Right lobe of liver (tissue), 6 donors: Measurements from ENCODE around the gene UBE4A. TPM values are rescaled to one million over a fixed set of nuclear protein-coding genes. Genes with fewer than 3 reads are reported as not detected.
"Not testable (repeated sequence)": the region's sequence is repeated elsewhere in the genome, so short reads cannot be mapped to it uniquely, and the experiment has no call there.

ENCODE experiments used
- ATAC-seq, 4 donors: fragments of 200-7000 bp; cut with Tn5 transposase; one replicate each; pipeline ENCODE4 v1.9.1; 2020; ENCODE audit warnings: mild to moderate bottlenecking in 4 of 4, moderate library complexity in 4 of 4
- DNase-seq, 3 donors: peaks; one replicate each; pipeline ENCODE4 v3.0.0-alpha.2; 2020
- H3K27ac ChIP-seq, 3 donors: fragments of 200-600 bp; one replicate each; pipeline ENCODE4 v1.8.0; 2022
- H3K27me3 ChIP-seq, 2 donors: fragments of 200-600 bp; one replicate each; pipeline ENCODE4 v1.8.0; 2022
- H3K36me3 ChIP-seq, 4 donors: fragments of 200-600 bp; sonication (generic) in 1 of 4; one replicate each; pipeline versions ENCODE4 v1.5.1 to v1.8.0; 2017 to 2022; ENCODE audit warnings: control low read depth in 1 of 4
- H3K4me1 ChIP-seq, 4 donors: fragments of 200-600 bp; sonication (generic) in 1 of 4; one replicate each; pipeline versions ENCODE4 v1.5.1 to v1.8.0; 2017 to 2022; ENCODE audit warnings: control low read depth in 1 of 4
- H3K4me3 ChIP-seq, 3 donors: fragments of 200-600 bp; one replicate each; pipeline ENCODE4 v1.8.0; 2022
- H3K9me3 ChIP-seq, 4 donors: fragments of 200-600 bp; sonication (generic) in 1 of 4; one replicate each; pipeline versions ENCODE4 v1.5.1 to v1.8.0; 2017 to 2022; ENCODE audit warnings: control low read depth in 1 of 4
- CTCF ChIP-seq, 4 donors: fragments of 200-600 bp in 3 of 4; fragments of 450-650 bp in 1 of 4; IDR thresholded peaks; one replicate each; pipeline versions ENCODE4 v1.5.1 to v1.8.0; 2016 to 2022; ENCODE audit warnings: antibody characterized with exemption in 4 of 4, mild to moderate bottlenecking in 2 of 4
- POLR2A ChIP-seq: fragments of 450-650 bp; IDR thresholded peaks from one replicate; pipeline ENCODE4 v1.6.1; 2017; ENCODE audit warnings: antibody characterized with exemption, mild to moderate bottlenecking
- WGBS: methylation state at CpG from one replicate; pipeline ENCODE4 v1.1.6; 2018; ENCODE audit warnings: low coverage, low lambda C conversion rate; ENCODE audit not compliant: insufficient coverage; ENCODE audit errors: missing lambda C conversion rate; 5-methylcytosine and 5-hydroxymethylcytosine counted together
- intact Hi-C, 2 donors: fragments of 100-400 bp; cut with DNase I; formaldehyde crosslinking; loops; one replicate each; pipeline versions ENCODE4 v1.11.2 to v1.14.1; 2022
- total RNA-seq, 6 experiments: library from RNA; depleted of rRNA in 2 of 6; stranded (reverse); fragments of >200 nt in 2 of 6; fragmentation: NEBNext Ultra II Directional in 3 of 6; extraction: Animal tissue kit (Norgen Biotek cat#: 25700) in 3 of 6; gene quantifications; one replicate each; pipeline versions ENCODE4 v1.1.0 to v1.2.4, GENCODE V29; 2016 to 2023
- donor health status: DM: no; HTN: yes; CAD: no.
- donor health status: DM: no; HTN: no; CAD: no.
- donor health status: DM: no; HTN: no; CAD: no.
- donor health status: DM: no; HTN: yes; CAD: no.
- donor health status: DM: no; HTN: yes; CAD: no.

UBE4A gene
- total RNA-seq, 6 experiments from 2014 or later = 25.5 to 36.9 (median 28.5) TPM

- DNase-seq (no peak), ATAC-seq (no peak)
- peaks cover 0 to 7% (median 1%) of the 10 kb centered on the region in 4 donors for H3K4me1 ChIP-seq
- no peak overlapping the region for H3K4me3 ChIP-seq
- TF ChIP-seq CTCF (IDR thresholded peaks at IDR 0.05) = no peak
- TF ChIP-seq POLR2A = no peak
- no peak overlapping the region for H3K27ac ChIP-seq
- peaks cover 3 to 49% (median 20%) of the 10 kb centered on the region in 4 donors for H3K36me3 ChIP-seq
- intact Hi-C loops = no loop called here
- H3K9me3 ChIP-seq = no peaks in the 10 kb centered on the region
- no peaks in the 10 kb centered on the region for H3K27me3 ChIP-seq
These were observed 38.0 kb downstream of the UBE4A start for GRCh38 chr11:118397448-118397847.

DNA sequence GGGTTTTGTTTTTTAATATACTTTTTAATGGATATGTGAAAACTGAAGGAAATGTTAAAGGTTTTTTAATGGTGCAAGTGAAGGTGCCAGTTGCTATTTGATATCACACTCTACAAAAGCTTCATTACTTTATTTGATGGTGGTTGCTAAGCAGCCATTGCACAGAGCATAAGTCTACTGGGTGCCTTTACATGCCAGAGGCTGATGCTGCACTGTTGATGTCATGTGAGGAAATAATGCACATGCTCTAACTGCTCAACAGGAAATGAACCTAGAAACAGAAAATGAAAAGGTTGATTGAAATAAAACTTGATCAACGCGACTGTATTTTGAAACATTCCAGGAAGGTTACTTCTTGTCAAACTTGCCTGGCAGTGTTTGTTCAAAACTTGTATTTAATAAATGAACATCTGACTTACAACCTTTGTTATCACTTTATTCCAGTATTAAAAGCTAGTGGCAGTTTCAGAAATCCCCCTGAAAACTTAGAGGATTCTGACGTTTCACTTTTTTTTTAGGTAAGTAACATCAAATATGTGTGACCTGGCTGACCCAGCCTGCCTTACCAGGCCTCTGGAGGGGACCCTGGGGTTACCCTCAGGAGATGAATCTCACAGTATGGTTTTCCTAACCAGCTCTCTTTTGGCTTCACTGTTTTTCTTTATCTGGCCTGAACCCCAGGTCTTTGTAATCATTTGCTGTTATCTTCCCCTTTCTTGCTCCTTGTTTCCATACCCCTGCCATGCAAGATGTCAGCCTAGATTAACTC lies 39.6 kb downstream of the UBE4A start:
- H3K9me3 ChIP-seq = no peaks in the 10 kb centered on the region
- ATAC-seq (no peak), DNase-seq (no peak)
- H3K4me1 ChIP-seq = peaks cover 0 to 23% (median 7%) of the 10 kb centered on the region in 4 donors
- no peaks in the 10 kb centered on the region for H3K27me3 ChIP-seq
- H3K27ac ChIP-seq = no peak overlapping the region
- H3K4me3 ChIP-seq = no peak overlapping the region
- 35% methylated on average over 3 of the region's 3 CpGs for WGBS
- H3K36me3 ChIP-seq = peaks cover 0 to 34% (median 11%) of the 10 kb centered on the region in 4 donors
- TF ChIP-seq CTCF (IDR thresholded peaks at IDR 0.05) = no peak
- no peak for TF ChIP-seq POLR2A
- intact Hi-C loops = no loop called here

DNA sequence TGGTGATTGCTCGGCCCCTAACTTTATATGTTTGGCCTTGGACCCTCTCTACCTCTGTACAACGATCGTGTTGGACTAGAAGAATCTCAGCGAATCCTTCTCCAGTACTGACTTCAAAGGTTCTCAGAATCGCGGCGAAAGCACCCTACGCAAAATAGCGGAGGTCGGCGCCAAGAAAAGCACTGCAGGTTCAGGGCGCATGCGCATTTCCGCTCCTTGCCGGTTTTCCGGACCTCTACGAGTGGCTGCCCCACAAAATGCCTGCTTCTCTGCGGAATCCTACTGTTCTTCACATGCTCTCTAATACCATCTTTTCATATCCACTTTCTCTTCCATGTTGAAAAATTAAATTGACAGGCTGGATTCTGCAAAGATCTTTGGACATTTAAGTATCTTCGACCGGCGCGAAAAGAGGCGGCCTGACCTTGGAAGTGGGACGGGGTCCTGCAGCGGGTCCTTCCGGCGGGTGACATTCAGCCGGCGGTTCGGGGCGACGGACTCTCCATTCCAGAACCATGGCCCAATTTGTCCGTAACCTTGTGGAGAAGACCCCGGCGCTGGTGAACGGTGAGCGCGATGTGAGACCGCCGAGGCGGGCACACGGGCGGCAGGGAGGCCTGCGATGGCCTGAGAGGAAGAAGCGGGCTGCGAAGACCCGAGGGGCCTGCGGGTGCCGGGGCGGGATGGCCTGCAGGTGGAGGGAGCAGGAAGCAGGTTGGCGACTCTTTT lies 41.9 kb downstream of the UBE4A start, which contains the start of gene ATP5MG:
ATP5MG (plus strand) TSS at position 456 of the 729 bp plus-strand sequence; CDS start at position 516, 60 bp downstream.
- Histone ChIP-seq H3K4me3 (peak within 1 kb of the TSS; percentile 77 to 89 (median 79)), H3K27ac (peak within 1 kb of the TSS; percentile 82 to 92 (median 84)), H3K9me3 (no peaks in the 10 kb centered on the region), H3K27me3 (no peaks in the 10 kb centered on the region), H3K4me1 (peaks cover 0 to 24% (median 8%) of the 10 kb centered on the region in 4 donors), H3K36me3 (peaks cover 0 to 24% (median 0%) of the 10 kb centered on the region in 4 donors)
- 0% methylated on average over 29 of the region's 51 CpGs for WGBS
- DNase-seq = peak; percentile 91 to 92 (median 92)
- no peak for TF ChIP-seq CTCF (IDR thresholded peaks at IDR 0.05)
- TF ChIP-seq POLR2A = peak; percentile 62
- intact Hi-C loops = loop anchor here in 1 of 2 donors (10.0 kb wide), 1 partner anchor 73 kb away; no protein-coding TSS in a partner anchor
- peak; percentile 78 to 87 (median 82) for ATAC-seq

DNA sequence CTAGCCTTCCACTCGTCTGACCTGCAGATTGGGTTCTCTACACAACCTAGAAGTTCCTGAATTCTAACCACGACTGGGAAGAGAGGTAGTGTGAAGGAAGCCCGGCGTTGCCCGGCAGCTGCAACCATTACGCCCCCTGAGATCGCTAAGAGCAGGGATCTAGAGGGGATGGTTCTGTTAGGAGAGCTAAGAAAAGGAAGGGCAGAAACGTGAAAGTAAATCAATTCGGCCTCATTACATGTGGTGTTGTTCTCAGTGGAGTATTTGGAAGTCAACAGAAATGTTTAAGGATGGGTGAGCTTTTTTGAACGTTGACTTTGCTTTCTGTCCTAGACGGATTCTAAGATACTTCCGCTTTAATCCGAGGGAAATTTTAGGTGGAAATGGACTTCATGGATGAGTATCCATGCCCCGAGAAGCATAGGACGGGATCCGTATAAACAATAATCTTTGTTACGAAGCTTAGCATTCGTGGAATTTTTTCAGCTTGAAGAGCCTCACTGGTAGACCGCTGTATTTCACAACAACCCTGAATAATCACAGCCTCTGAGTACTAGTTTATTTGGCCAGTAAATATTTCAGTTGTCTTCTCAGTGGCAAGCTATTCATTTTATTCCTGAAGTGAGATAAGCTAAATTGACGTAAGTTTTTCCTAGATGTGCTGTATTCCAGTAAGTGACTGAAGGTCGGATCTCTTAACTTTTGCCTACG lies 42.6 kb downstream of the UBE4A start:
- Histone ChIP-seq H3K4me1 (peaks cover 0 to 24% (median 8%) of the 10 kb centered on the region in 4 donors), H3K9me3 (no peaks in the 10 kb centered on the region), H3K27ac (peak overlapping the region; percentile 82 to 92 (median 84)), H3K36me3 (peaks cover 0 to 25% (median 0%) of the 10 kb centered on the region in 4 donors), H3K4me3 (peak overlapping the region; percentile 77 to 89 (median 79)), H3K27me3 (no peaks in the 10 kb centered on the region)
- intact Hi-C loops = loop anchor here in 1 of 2 donors (10.0 kb wide), 1 partner anchor 73 kb away; no protein-coding TSS in a partner anchor
- peak; percentile 35 to 68 (median 52) for ATAC-seq
- no peak for DNase-seq
- no peak for TF ChIP-seq POLR2A
- TF ChIP-seq CTCF (IDR thresholded peaks at IDR 0.05) = no peak
- WGBS = under 1% methylated on average over 22 of the region's 22 CpGs

DNA sequence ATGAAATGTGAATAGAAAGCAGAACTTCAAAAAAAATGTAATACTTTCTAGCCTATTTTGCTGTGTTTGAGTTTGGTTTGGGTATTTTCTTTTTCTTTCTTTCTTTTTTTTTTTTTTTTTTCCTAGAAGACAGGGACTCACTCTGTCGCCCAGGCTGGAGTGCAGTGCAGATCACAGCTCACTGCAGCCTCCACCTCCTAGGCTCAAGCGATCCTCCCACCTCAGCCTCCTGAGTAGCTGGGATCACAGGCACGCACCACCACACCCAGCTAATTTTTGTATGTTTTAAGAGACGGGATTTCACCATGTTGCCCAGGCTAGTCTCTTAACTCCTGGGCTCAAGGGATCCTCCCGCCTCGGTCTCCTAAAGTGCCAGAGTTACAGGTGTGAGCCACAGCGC lies 43.2 kb downstream of the UBE4A start:
- not testable (repeated sequence) for H3K9me3 ChIP-seq, ATAC-seq, H3K27me3 ChIP-seq, DNase-seq
- peaks cover 0 to 25% (median 0%) of the 10 kb centered on the region in 4 donors for H3K36me3 ChIP-seq
- peaks cover 0 to 24% (median 8%) of the 10 kb centered on the region in 4 donors for H3K4me1 ChIP-seq
- H3K27ac ChIP-seq = peak overlapping the region; percentile 3 to 92 (median 84)
- intact Hi-C loops = loop anchor here in 1 of 2 donors (10.0 kb wide), 1 partner anchor 72 kb away; no protein-coding TSS in a partner anchor
- H3K4me3 ChIP-seq = peak overlapping the region; percentile 77 to 89 (median 79)
- 50% methylated on average over 2 of the region's 7 CpGs for WGBS
